GM18909 (cell line): ENCODE results near the gene SMIM30.

Experiments used
- ATAC-seq: cut with Tn5 transposase; IDR thresholded peaks from one replicate; pipeline ENCODE4 v1.9.1; 2021; ENCODE audit warnings: mild to moderate bottlenecking; ENCODE audit not compliant: unreplicated experiment, poor library complexity

SMIM30 gene

DNA sequence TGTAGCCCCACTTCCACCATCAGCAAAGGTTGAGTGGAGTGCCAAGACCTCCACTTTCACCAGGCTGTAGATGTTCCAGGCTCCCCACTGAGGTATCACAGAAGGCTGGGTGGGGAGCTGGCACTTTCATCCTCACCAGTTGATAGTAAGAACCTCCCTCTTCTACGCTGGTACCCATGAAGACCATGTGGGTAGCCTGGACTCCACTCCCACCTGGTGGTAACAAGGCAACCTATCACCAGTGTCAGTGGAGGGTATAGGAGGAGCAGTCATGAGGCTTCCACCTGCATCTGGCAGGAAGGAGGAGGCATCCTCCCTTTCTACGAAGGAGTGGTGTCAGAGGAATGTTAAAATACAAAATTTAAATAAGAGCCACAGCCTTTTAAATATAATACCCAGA lies 4.4 kb downstream of the SMIM30 start:
- ATAC-seq = peak; percentile 59

GRCh38 chr7:113109718-113110117 lies 8.6 kb downstream of the SMIM30 start:
- ATAC-seq = no peak

GRCh38 chr7:113100121-113100603 lies 18.2 kb downstream of the SMIM30 start:
- ATAC-seq = no peak

DNA sequence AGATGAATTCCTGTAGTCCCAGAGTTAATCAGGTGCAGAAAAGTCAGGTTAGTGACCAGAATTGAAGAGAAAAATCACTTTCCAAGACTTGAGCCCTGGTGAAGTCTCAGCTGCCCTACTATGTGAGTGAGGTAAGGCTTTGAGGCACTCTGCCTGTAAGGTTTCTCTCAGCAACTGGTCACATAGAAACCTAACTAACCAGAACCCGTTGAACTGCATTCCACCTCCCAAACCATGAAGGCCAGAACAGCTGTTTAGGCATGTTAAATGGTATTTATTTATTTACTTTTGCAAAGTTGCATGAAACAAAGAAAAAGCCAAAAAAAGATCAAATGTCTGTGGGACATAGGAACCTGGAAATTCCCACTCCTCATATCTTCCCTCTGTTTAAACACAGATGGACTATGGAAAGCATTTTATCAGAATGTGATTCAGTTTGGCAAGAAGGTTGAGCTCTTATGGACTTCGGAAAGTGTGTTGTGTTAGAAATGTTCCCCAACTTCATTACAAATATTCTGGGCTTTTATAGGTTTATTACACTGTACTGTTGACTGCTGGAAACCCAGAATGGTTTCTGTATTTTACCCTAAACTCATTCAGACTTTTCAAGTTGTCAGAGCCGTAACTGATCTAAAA lies 19.0 kb downstream of the SMIM30 start:
- ATAC-seq = no peak

GRCh38 chr7:113094517-113095249 lies 23.7 kb downstream of the SMIM30 start:
- peak; percentile 72 for ATAC-seq

DNA sequence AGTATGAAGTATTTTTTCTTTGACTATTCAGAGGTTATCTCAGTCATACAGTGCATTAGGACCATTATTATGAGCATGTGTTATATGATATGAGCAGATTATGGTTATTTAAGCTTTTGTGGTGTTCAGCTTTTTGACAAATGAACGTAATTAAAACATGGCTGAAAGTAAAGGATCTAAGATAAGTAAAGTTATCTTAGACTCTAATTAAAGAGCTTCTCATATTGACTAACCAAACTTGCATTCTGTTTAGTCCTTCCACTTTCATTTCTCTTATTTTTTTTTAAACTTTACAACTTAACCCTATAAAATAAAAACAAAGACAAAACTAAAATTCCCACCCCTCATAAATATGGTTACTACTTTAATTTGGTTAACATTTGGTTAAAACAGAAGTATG lies 24.8 kb downstream of the SMIM30 start:
- ATAC-seq = no peak

DNA sequence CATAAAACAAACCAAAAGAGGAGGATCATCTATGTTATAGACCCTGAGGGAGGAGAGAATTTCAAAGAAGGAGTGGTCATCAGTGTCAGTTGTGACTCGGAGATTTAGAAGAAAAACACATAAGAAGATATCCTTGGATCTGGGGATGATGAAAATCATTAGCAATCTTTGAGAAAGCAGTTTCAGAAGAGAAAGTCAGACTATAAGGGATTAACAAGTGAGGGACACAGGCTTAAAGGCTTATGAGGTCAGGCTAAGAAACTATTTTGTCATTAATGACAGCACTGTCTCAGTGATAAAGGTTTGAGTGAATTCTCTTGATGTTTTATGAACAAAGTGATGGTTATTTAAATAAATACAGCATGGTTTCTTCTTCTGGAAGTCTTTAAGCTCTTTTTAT lies 25.6 kb downstream of the SMIM30 start:
- ATAC-seq = no peak

DNA sequence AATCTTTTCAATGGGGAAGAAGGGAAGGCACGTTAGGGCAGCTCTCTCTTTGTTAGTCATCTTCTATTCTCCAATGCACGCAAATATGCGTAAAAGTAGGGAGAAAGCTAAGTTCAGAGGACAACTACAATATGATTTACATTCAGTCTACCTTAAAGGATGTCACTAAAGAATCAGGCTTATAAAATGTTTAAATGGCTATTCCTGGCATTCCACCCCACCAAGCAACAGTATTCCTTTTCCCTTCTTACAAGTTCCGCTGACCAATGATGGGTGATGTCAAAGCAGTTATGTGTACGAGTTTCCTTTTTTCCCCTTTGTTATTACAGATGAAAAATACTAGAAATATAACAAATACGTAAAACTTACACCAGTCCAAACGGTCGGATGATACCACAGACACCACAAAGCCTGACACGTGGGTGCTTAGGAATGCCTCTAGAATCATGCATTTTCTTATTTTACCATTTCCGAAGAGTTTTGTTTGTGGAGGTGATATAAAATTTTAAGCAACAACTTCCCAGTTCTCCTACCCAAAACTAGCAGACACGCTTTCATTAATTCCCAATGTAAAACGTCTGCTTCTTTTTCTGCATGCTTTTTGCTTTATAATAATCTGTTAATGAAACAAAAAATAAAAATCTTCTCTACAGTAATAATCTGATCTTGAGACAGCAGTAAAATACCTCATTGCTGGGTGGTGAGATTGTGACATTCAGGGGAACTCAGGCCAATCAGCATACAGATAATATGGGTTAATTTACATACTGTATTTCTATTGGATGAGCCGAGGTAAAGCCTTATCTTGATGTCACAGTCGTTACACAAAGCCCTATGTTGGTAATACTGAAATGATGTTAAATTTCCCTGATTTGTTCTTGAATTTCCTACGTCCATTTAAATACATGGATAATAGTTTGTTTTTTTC lies 31.0 kb downstream of the SMIM30 start:
- ATAC-seq = no peak

DNA sequence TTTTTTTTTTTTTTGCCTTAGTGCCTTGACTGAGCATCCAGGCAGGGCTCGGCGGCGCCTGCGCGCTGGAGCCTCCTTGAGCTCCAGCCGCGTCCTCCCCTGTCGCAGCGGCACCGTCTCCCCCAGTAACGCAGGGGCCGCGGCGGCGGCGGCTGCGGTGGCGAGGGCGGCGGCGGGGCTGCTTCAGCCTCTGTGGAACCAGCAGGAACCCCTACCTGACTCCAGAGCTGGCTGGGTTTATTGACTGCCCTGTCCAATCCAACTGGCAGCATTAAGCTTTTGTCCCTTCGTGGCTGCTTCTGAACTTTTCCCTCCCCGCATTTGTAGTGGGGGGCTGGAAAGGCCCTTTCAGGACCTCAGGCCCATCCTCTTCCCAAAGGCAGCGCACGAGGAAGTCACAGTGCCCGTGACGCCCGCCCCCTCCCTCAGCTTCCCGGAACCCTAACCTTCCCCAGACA lies 31.9 kb downstream of the SMIM30 start, which contains the start of gene GPR85:
TSS of gene GPR85 (minus strand) at position 397 of the 458 bp plus-strand sequence. CDS start 2,106 bp downstream, outside the sequence.
- ATAC-seq = peak; percentile 79

GRCh38 chr7:113085781-113086390 lies 32.5 kb downstream of the SMIM30 start:
- peak; percentile 23 for ATAC-seq

DNA sequence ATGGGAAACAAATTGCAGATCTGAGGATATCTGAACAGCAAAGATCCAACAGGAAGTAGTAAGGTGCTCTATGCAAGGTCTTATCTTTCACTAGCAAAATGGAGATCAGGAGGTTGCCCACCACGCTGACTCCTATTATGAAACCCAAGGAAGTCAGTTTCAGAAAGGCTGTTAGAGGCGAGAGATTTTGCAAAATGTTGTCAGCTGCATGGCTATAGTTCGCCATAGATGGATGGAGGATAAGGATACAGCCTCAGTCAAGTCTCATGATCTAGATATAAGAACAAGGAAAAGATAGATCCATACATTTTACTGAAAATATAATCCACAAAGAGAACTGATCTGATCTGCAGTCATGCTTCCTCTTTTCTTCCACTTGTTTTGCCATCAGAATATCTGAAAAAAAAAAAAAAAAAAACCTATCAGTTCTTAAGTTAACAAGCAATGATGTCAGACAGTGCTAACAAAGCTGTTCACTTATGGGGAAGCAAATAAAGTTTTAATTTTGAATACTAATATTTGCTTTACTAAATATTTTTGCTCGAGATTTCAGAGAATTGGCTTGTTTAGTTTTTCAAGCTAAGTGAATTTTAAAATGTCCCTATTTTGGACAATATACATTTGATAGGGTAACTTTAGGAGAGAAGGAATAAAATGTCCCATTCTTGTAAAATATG lies 33.7 kb downstream of the SMIM30 start:
- no peak for ATAC-seq

- no peak for ATAC-seq
These were observed 34.4 kb downstream of the SMIM30 start for GRCh38 chr7:113083816-113084495.

GRCh38 chr7:113083132-113083815 lies 35.1 kb downstream of the SMIM30 start:
- ATAC-seq = peak; percentile 79

- no peak for ATAC-seq
These were observed 40.0 kb downstream of the SMIM30 start for GRCh38 chr7:113078331-113078730.

GRCh38 chr7:113076703-113077102 lies 41.7 kb downstream of the SMIM30 start:
- no peak for ATAC-seq

- peak; percentile 76 for ATAC-seq
These were observed 46.9 kb downstream of the SMIM30 start for GRCh38 chr7:113071465-113071864.
